H54 (cell line): ENCODE measurements around the gene ARHGAP21.
A peak's percentile ranks its signal among the peaks of the same experiment; 100 is the strongest.
"Not testable (repeated sequence)": the region's sequence is repeated elsewhere in the genome, so short reads cannot be mapped to it uniquely, and the experiment has no call there.

Source experiments
- DNase-seq: peaks from one replicate; pipeline ENCODE4 v3.0.0; 2011; ENCODE audit warnings: low spot score, mixed read lengths; ENCODE audit not compliant: insufficient read length
- FAIRE-seq: peaks from 3 replicates; lab custom pipeline; 2011; peaks lifted over from hg19 to GRCh38; lab: Jason Lieb, UNC
- POLR2A ChIP-seq: IDR thresholded peaks from 2 replicates; pipeline ENCODE4 v1.6.1; 2011; ENCODE audit warnings: low read depth, mild to moderate bottlenecking, low read length

The ARHGAP21 gene

GRCh38 chr10:24723788-24724380 is at the start of gene ARHGAP21:
TSS of gene ARHGAP21 (minus strand) at chr10:24723887. CDS start at chr10:24721899, 1,988 bp downstream.
- TF ChIP-seq POLR2A: peak; percentile 53; the same call in 1 of the 2 replicates
- DNase-seq: no peak
- FAIRE-seq: no peak

- TF ChIP-seq POLR2A: no peak
- FAIRE-seq (peak; percentile 43), DNase-seq (no peak)
Observed at GRCh38 chr10:24771943-24772694, 48.4 kb upstream of the ARHGAP21 start.

GRCh38 chr10:24764991-24765390 is 41.3 kb upstream of the ARHGAP21 start:
- not testable (repeated sequence) for DNase-seq, FAIRE-seq

GRCh38 chr10:24762966-24763623 is 39.4 kb upstream of the ARHGAP21 start:
- DNase-seq: peak; percentile 39
- peak; percentile 97 for FAIRE-seq
- no peak for TF ChIP-seq POLR2A

- TF ChIP-seq POLR2A: no peak
- peak; percentile 87 for FAIRE-seq
- DNase-seq: peak; percentile 1
Observed at GRCh38 chr10:24762161-24762924, 38.7 kb upstream of the ARHGAP21 start.

- FAIRE-seq: no peak
Observed at GRCh38 chr10:24759672-24760071, 36.0 kb upstream of the ARHGAP21 start.

GRCh38 chr10:24758254-24758653 is 34.6 kb upstream of the ARHGAP21 start:
- not testable (repeated sequence) for DNase-seq, FAIRE-seq

More at GRCh38 chr10:24759672-24760071, 36.0 kb upstream of the ARHGAP21 start:
- no peak for DNase-seq
- TF ChIP-seq POLR2A: no peak

GRCh38 chr10:24756283-24756682 is 32.6 kb upstream of the ARHGAP21 start:
- FAIRE-seq (no peak), DNase-seq (no peak)
- no peak for TF ChIP-seq POLR2A

GRCh38 chr10:24751716-24752115 is 28.0 kb upstream of the ARHGAP21 start:
- no peak for TF ChIP-seq POLR2A
- FAIRE-seq: no peak
- DNase-seq: no peak

- FAIRE-seq (no peak), DNase-seq (no peak)
- no peak for TF ChIP-seq POLR2A
Observed at GRCh38 chr10:24750695-24751094, 27.0 kb upstream of the ARHGAP21 start.

- no peak for DNase-seq
- peak; percentile 23 for FAIRE-seq
- no peak for TF ChIP-seq POLR2A
Observed at GRCh38 chr10:24748214-24748613, 24.5 kb upstream of the ARHGAP21 start.

- FAIRE-seq: no peak
- DNase-seq: no peak
- no peak for TF ChIP-seq POLR2A
Observed at GRCh38 chr10:24744946-24745345, 21.3 kb upstream of the ARHGAP21 start.

- FAIRE-seq (no peak), DNase-seq (no peak)
Observed at GRCh38 chr10:24740714-24741113, 17.0 kb upstream of the ARHGAP21 start.

GRCh38 chr10:24737001-24737400 is 13.3 kb upstream of the ARHGAP21 start:
- FAIRE-seq: no peak
- no peak for DNase-seq
- TF ChIP-seq POLR2A: no peak

More at GRCh38 chr10:24740714-24741113, 17.0 kb upstream of the ARHGAP21 start:
- no peak for TF ChIP-seq POLR2A
